Pancreas (tissue), 10 donors: Measurements from ENCODE around the gene ECPAS. TPM values are rescaled to one million over a fixed set of nuclear protein-coding genes. Genes with fewer than 3 reads are reported as not detected.

Experiments used
- ATAC-seq, 4 donors: fragments of 200-7000 bp; cut with Tn5 transposase; one replicate each; pipeline versions ENCODE4 v1.8.0 to v1.9.1; 2020; ENCODE audit warnings: mild to moderate bottlenecking in 4 of 4, moderate library complexity in 4 of 4
- DNase-seq, 6 donors: peaks; one replicate each; pipeline ENCODE4 v3.0.0-alpha.2; 2020
- FAIRE-seq: peaks from 2 replicates; lab custom pipeline; 2012; peaks lifted over from hg19 to GRCh38; lab: Jason Lieb, UNC
- H3K27ac ChIP-seq, 4 donors: fragments of 200-600 bp; sonication (generic); 1 replicate in 3 of 4; 2 replicates in 1 of 4; pipeline versions ENCODE4 v1.5.0 to v1.8.0; 2020
- H3K27me3 ChIP-seq, 4 donors: fragments of 200-600 bp; one replicate each; pipeline ENCODE4 v1.8.0; 2021
- H3K36me3 ChIP-seq, 3 donors: fragments of 200-600 bp; sonication (generic) in 1 of 3; one replicate each; pipeline versions ENCODE4 v1.5.0 to v1.8.0; 2020 to 2021
- H3K4me1 ChIP-seq, 3 donors: fragments of 200-600 bp; one replicate each; pipeline ENCODE4 v1.8.0; 2021
- H3K4me3 ChIP-seq, 4 donors: fragments of 200-600 bp; sonication (generic) in 2 of 4; one replicate each; pipeline versions ENCODE4 v1.5.0 to v1.8.0; 2020 to 2021
- H3K9me3 ChIP-seq, 4 donors: fragments of 200-600 bp; one replicate each; pipeline ENCODE4 v1.8.0; 2021
- CTCF ChIP-seq, 4 donors: fragments of 200-600 bp; sonication (generic) in 3 of 4; IDR thresholded peaks; one replicate each; pipeline versions ENCODE4 v1.5.0 to v1.8.0; 2021; ENCODE audit warnings: antibody characterized with exemption in 4 of 4
- WGBS, 2 donors: extraction: QIAGEN DNeasy Blood & Tissue Kit; methylation state at CpG; one replicate each; pipeline ENCODE4 v1.1.7; 2013; 5-methylcytosine and 5-hydroxymethylcytosine counted together
- intact Hi-C, 3 donors: fragments of 100-400 bp; cut with DNase I; formaldehyde crosslinking; loops; one replicate each; pipeline versions ENCODE4 v1.11.1 to v1.14.2; 2022
- polyA plus RNA-seq, 2 donors: library from polyadenylated mRNA; stranded (reverse); fragments of 200-250 nt; gene quantifications; one replicate each; pipeline ENCODE4 v1.2.3, GENCODE V29; 2013
- total RNA-seq, 6 donors: library from RNA; stranded (reverse); fragmentation: NEBNext Ultra II Directional in 4 of 6; extraction: Animal tissue kit (Norgen Biotek cat#: 25700) in 4 of 6; gene quantifications; one replicate each; pipeline versions ENCODE4 v1.2.1 to v1.2.4, GENCODE V29; 2021 to 2023
- donor health status: healthy with polysubstance abuse.
- donor health status: DM: no; HTN: no; CAD: no; lungs with moderate emphysema.
- donor health status: DM: no; HTN: no; CAD: no.
- donor health status: control.
- donor health status: control.
- donor health status: Bipolar disorder and iron deficiency.
- donor health status: DM: yes; HTN: yes; CAD: no.
- donor health status: DM: no; HTN: no; CAD: no.
- donor health status: DM: no; HTN: no; CAD: no.
- donor health status: DM: yes; HTN: yes; CAD: no.

The ECPAS gene
- total and polyA plus RNA-seq, 8 donors, result 12.2 to 43.6 (median 38.6) TPM

- H3K36me3 ChIP-seq, result peaks cover 0 to 28% (median 12%) of the 10 kb centered on the region in 3 donors
- ATAC-seq, result no peak
These were observed 83.7 kb downstream of the ECPAS start for GRCh38 chr9:111400564-111400898.

DNA sequence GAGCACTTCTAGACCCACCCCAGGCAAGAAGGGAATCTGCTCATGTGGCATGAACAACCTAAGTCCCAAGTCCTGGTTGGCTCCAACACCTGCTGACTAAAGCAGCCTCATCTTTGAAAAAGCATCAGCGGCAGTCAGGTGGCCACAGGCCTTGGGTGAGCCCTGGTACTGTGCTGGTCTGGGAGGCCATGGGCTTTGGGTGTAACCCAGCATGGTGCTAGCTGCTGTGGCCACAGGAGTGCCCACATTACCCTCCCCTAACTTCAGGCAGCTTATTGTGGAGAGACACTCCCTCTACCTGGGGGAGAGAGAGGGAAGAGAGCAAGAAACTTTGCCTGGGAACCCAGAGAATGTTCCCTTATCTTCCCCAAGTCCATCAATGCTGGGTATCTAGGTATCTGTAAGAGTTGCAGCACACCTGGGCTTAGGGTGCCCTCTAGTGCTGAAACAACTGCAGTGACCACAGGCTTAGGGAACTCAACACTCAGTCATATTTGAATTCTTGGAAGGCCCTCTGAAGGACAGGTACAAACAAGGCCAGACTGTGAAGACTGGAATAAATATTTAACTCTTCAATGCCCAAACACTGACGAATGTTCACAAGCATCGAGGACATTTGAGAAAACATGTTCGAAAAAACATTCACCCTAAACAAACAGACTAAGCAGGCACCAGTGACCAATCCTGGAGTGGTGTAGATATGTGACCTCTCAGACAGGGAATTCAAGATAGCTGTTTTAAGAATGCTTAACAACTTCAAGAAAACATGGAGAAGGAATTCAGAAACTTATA lies 84.2 kb downstream of the ECPAS start:
- H3K36me3 ChIP-seq, result peaks cover 0 to 31% (median 11%) of the 10 kb centered on the region in 3 donors
- H3K4me1 ChIP-seq, result no peaks in the 10 kb centered on the region
- peak in 3 of 4 donors; percentile 63 to 74 (median 73) for ATAC-seq
- peak in 1 of 6 donors; percentile 32 for DNase-seq
- 90 to 92% methylated on average over 4 of the region's 4 CpGs for WGBS, 2 donors
- no peak overlapping the region for H3K4me3 ChIP-seq
- H3K27ac ChIP-seq, result no peak overlapping the region
- H3K9me3 ChIP-seq, result no peaks in the 10 kb centered on the region
- FAIRE-seq, result no peak
- H3K27me3 ChIP-seq, result no peaks in the 10 kb centered on the region
- intact Hi-C loops, result no loop called here
- peak in 2 of 4 donors; percentile 4 to 14 for TF ChIP-seq CTCF (IDR thresholded peaks at IDR 0.05)

More at GRCh38 chr9:111400564-111400898, 83.7 kb downstream of the ECPAS start:
- Histone ChIP-seq H3K9me3 (no peaks in the 10 kb centered on the region), H3K4me1 (no peaks in the 10 kb centered on the region), H3K4me3 (no peak overlapping the region), H3K27ac (no peak overlapping the region), H3K27me3 (no peaks in the 10 kb centered on the region)
- no peak for DNase-seq
- no peak for FAIRE-seq
- no peak for TF ChIP-seq CTCF (IDR thresholded peaks at IDR 0.05)
- intact Hi-C loops, result no loop called here

GRCh38 chr9:111399211-111399739 lies 84.9 kb downstream of the ECPAS start:
- FAIRE-seq, result no peak
- no peak for ATAC-seq
- no peaks in the 10 kb centered on the region for H3K9me3 ChIP-seq
- WGBS, 2 donors, result 98 to 100% methylated on average over 4 of the region's 4 CpGs
- no peaks in the 10 kb centered on the region for H3K27me3 ChIP-seq
- H3K4me3 ChIP-seq, result no peak overlapping the region
- no peaks in the 10 kb centered on the region for H3K4me1 ChIP-seq
- no peak for TF ChIP-seq CTCF (IDR thresholded peaks at IDR 0.05)
- intact Hi-C loops, result no loop called here
- H3K36me3 ChIP-seq, result peaks cover 0 to 31% (median 9%) of the 10 kb centered on the region in 3 donors
- H3K27ac ChIP-seq, result no peak overlapping the region
- DNase-seq, result no peak

GRCh38 chr9:111393971-111394370 lies 90.2 kb downstream of the ECPAS start:
- no peak for TF ChIP-seq CTCF (IDR thresholded peaks at IDR 0.05)
- WGBS, 2 donors, result 52 to 71% methylated on average over 1 of the region's 1 CpG
- DNase-seq, result no peak
- H3K36me3 ChIP-seq, result peaks cover 0 to 59% (median 21%) of the 10 kb centered on the region in 3 donors
- no peaks in the 10 kb centered on the region for H3K4me1 ChIP-seq
- no peaks in the 10 kb centered on the region for H3K9me3 ChIP-seq
- no peak for ATAC-seq
- FAIRE-seq, result no peak
- H3K27me3 ChIP-seq, result no peaks in the 10 kb centered on the region
- H3K4me3 ChIP-seq, result no peak overlapping the region
- intact Hi-C loops, result no loop called here
- H3K27ac ChIP-seq, result no peak overlapping the region

- WGBS, 2 donors, result 89% methylated on average over 4 of the region's 4 CpGs
- Histone ChIP-seq H3K27ac (no peak overlapping the region), H3K9me3 (no peaks in the 10 kb centered on the region), H3K27me3 (no peaks in the 10 kb centered on the region), H3K4me3 (no peak overlapping the region), H3K36me3 (peaks cover 0 to 71% (median 21%) of the 10 kb centered on the region in 3 donors), H3K4me1 (no peaks in the 10 kb centered on the region)
- no peak for ATAC-seq
- intact Hi-C loops, result no loop called here
- no peak for DNase-seq
- FAIRE-seq, result no peak
- no peak for TF ChIP-seq CTCF (IDR thresholded peaks at IDR 0.05)
These were observed 94.8 kb downstream of the ECPAS start for GRCh38 chr9:111389406-111389805.
